ENCODE results near the gene ZNF569. TPM values are rescaled to one million over a fixed set of nuclear protein-coding genes. Genes with fewer than 3 reads are reported as not detected.
A peak's percentile ranks its signal among the peaks of the same experiment; 100 is the strongest.
"Not testable (repeated sequence)": the region's sequence is repeated elsewhere in the genome, so short reads cannot be mapped to it uniquely, and the experiment has no call there.

The ZNF569 gene
- total RNA-seq, 8 experiments from 2014 or later: 2.8 to 12.5 (median 11.3) TPM

GRCh38 chr19:37370386-37370879, 96.8 kb downstream of the ZNF569 start:
- H3K4me1 ChIP-seq (replicated peaks in 1 of 2); in situ Hi-C loops (cut with MboI; ENCODE audit: low pct_unique_long_range_greater_than_20kb in 2 of 9, low sequenced_read_pairs in 9 of 9, unreplicated experiment in 9 of 9): not testable (repeated sequence)
- ATAC-seq (replicated peaks in 6 of 8): peak in 7 of 8 experiments; percentile 6 to 21 (median 13)
- H3K4me3 ChIP-seq: peak overlapping the region; percentile 43 to 61 (median 53)
- 1 to 74% (median 22%) methylated on average over 5 to 13 of the region's 18 CpGs; no CpG with 5 or more reads in 3 of the 10 experiments for WGBS, 10 experiments
- H3K27ac ChIP-seq: peak overlapping the region; percentile 82

GRCh38 chr19:37362733-37363132, 104.5 kb downstream of the ZNF569 start:
- ATAC-seq (replicated peaks in 6 of 8): peak in 3 of 8 experiments; percentile 21 to 32 (median 24)
- Histone ChIP-seq H3K27ac (no peak overlapping the region), H3K4me3 (no peak overlapping the region), H3K4me1 (replicated peaks in 1 of 2) (no peaks in the 10 kb centered on the region)
- WGBS, 10 experiments: 87 to 97% (median 94%) methylated on average over 3 to 6 of the region's 6 CpGs; no CpG with 5 or more reads in 6 of the 10 experiments
- in situ Hi-C loops (cut with MboI; ENCODE audit: low pct_unique_long_range_greater_than_20kb in 2 of 9, low sequenced_read_pairs in 9 of 9, unreplicated experiment in 9 of 9): no loop called here

- WGBS, 10 experiments: 29 to 92% (median 77%) methylated on average over 1 of the region's 1 CpG; no CpG with 5 or more reads in 4 of the 10 experiments
- ATAC-seq (replicated peaks in 6 of 8): peak in 2 of 8 experiments; percentile 35 to 59
- no peak overlapping the region for H3K4me3 ChIP-seq
- in situ Hi-C loops (cut with MboI; ENCODE audit: low pct_unique_long_range_greater_than_20kb in 2 of 9, low sequenced_read_pairs in 9 of 9, unreplicated experiment in 9 of 9): no loop called here
- H3K4me1 ChIP-seq (replicated peaks in 1 of 2): no peaks in the 10 kb centered on the region
- H3K27ac ChIP-seq: no peak overlapping the region
Observed at GRCh38 chr19:37361994-37362393, 105.2 kb downstream of the ZNF569 start.

Other genes starting within 250 kb of the ZNF569 start
- gene ZNF383, start 249.2 kb downstream of the ZNF569 start, total RNA-seq: 1 to 10 TPM; 5.0 to 7.1 (median 5.2) TPM
- gene ZNF527, start 96.3 kb downstream of the ZNF569 start, total RNA-seq: 1 to 10 TPM; 4.1 to 7.5 (median 6.3) TPM
- gene ZNF570, start 1.9 kb upstream of the ZNF569 start, total RNA-seq: 10 to 100 TPM in 3 of 8 experiments, 1 to 10 TPM in 5; 1.5 to 11.5 (median 9.3) TPM
- gene ZNF793, start 39.5 kb upstream of the ZNF569 start, total RNA-seq: 10 to 100 TPM in 5 of 8 experiments, 1 to 10 TPM in 1, under 1 TPM in 2; 0.87 to 18.0 (median 10.9) TPM
- 10 to 100 TPM in 1 of 8 experiments, 1 to 10 TPM in 7; 1.4 to 10.2 (median 6.2) TPM for gene ZNF571, start 127.3 kb upstream of the ZNF569 start, total RNA-seq
- 10 to 100 TPM in 4 of 8 experiments, 1 to 10 TPM in 1, under 1 TPM in 3; 0.51 to 16.9 (median 8.0) TPM for gene ZNF540, start 127.4 kb upstream of the ZNF569 start, total RNA-seq
- gene ZFP30, start 188.0 kb upstream of the ZNF569 start, total RNA-seq: 10 to 100 TPM in 5 of 8 experiments, 1 to 10 TPM in 3; 1.1 to 37.1 (median 22.6) TPM

Data from motor neuron (in vitro differentiated cells).